Colonic mucosa (tissue), 4 donors: ENCODE results near the gene HNRNPR. TPM values are rescaled to one million over a fixed set of nuclear protein-coding genes. Genes with fewer than 3 reads are reported as not detected.
"Not testable (repeated sequence)": the region's sequence is repeated elsewhere in the genome, so short reads cannot be mapped to it uniquely, and the experiment has no call there.

Experiments
- DNase-seq: peaks from one replicate; pipeline ENCODE4 v3.0.0-alpha.2; 2020
- H3K27ac ChIP-seq: fragments of 200-600 bp; one replicate; pipeline ENCODE4 v1.8.0; 2021
- H3K27me3 ChIP-seq: fragments of 200-600 bp; one replicate; pipeline ENCODE4 v1.8.0; 2021
- H3K36me3 ChIP-seq: fragments of 200-600 bp; one replicate; pipeline ENCODE4 v1.8.0; 2021
- H3K4me1 ChIP-seq: fragments of 200-600 bp; one replicate; pipeline ENCODE4 v1.8.0; 2021; ENCODE audit warnings: mild to moderate bottlenecking
- H3K4me3 ChIP-seq: fragments of 200-600 bp; one replicate; pipeline ENCODE4 v1.8.0; 2021
- H3K9ac ChIP-seq, 2 donors: one replicate each; pipeline ENCODE4 v1.7.0; 2013; ENCODE audit warnings: control low read depth in 2 of 2, low read depth in 2 of 2, low read length in 2 of 2
- H3K9me3 ChIP-seq: fragments of 200-600 bp; one replicate; pipeline ENCODE4 v1.8.0; 2021
- intact Hi-C: fragments of 100-400 bp; cut with DNase I; formaldehyde crosslinking; loops from one replicate; pipeline ENCODE4 v1.14.1; 2022
- total RNA-seq, 2 donors: library from RNA; stranded (reverse); fragmentation: NEBNext Ultra II Directional in 1 of 2; extraction: Animal tissue kit (Norgen Biotek cat#: 25700) in 1 of 2; gene quantifications; one replicate each; pipeline ENCODE4 v1.2.1, GENCODE V29; 2021
- TF ChIP-seq, protein P1 (sequence below): fragments of 200-600 bp; IDR thresholded peaks from one replicate; pipeline ENCODE4 v1.8.0; 2022; ENCODE audit warnings: antibody characterized with exemption, mild to moderate bottlenecking
- donor health status: healthy.
- donor health status: DM: no; HTN: no; CAD: no.
- donor health status: DM: no; HTN: no; CAD: no.

HNRNPR gene
- total RNA-seq, 2 donors from 2014 or later = 103 to 165 TPM

DNA sequence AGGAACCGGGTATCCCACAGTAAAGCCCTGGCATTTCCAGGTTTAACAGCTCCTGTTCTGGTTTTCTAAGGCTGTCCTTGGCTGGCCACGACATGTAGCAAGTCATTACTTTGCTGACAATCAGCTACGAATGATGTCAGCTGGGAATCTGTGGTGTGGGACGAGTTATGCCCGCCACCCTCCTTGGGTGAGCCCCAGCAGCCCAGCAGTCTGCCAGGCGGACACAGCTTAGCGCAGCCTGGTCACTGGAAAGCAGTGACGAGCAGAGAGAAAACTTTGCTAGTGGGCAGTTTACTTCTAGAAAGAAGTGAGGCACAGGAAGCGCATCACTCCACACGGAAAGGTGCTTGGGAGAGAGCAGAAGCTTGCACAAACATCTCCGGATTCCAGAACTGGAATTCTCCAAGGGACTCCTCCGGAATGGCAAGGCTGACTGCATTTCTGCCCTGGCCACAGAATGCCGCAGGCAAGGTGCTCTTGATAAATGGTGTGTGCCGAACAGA, 41.1 kb upstream of the HNRNPR start:
- DNase-seq = no peak
- Histone ChIP-seq H3K36me3 (no peaks in the 10 kb centered on the region), H3K27me3 (no peaks in the 10 kb centered on the region), H3K4me1 (no peaks in the 10 kb centered on the region), H3K27ac (no peak overlapping the region), H3K9me3 (no peaks in the 10 kb centered on the region), H3K4me3 (no peak overlapping the region), H3K9ac (no peak overlapping the region)
- intact Hi-C loops = no loop called here
- TF ChIP-seq, protein P1, sequence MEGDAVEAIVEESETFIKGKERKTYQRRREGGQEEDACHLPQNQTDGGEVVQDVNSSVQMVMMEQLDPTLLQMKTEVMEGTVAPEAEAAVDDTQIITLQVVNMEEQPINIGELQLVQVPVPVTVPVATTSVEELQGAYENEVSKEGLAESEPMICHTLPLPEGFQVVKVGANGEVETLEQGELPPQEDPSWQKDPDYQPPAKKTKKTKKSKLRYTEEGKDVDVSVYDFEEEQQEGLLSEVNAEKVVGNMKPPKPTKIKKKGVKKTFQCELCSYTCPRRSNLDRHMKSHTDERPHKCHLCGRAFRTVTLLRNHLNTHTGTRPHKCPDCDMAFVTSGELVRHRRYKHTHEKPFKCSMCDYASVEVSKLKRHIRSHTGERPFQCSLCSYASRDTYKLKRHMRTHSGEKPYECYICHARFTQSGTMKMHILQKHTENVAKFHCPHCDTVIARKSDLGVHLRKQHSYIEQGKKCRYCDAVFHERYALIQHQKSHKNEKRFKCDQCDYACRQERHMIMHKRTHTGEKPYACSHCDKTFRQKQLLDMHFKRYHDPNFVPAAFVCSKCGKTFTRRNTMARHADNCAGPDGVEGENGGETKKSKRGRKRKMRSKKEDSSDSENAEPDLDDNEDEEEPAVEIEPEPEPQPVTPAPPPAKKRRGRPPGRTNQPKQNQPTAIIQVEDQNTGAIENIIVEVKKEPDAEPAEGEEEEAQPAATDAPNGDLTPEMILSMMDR = no peak

DNA sequence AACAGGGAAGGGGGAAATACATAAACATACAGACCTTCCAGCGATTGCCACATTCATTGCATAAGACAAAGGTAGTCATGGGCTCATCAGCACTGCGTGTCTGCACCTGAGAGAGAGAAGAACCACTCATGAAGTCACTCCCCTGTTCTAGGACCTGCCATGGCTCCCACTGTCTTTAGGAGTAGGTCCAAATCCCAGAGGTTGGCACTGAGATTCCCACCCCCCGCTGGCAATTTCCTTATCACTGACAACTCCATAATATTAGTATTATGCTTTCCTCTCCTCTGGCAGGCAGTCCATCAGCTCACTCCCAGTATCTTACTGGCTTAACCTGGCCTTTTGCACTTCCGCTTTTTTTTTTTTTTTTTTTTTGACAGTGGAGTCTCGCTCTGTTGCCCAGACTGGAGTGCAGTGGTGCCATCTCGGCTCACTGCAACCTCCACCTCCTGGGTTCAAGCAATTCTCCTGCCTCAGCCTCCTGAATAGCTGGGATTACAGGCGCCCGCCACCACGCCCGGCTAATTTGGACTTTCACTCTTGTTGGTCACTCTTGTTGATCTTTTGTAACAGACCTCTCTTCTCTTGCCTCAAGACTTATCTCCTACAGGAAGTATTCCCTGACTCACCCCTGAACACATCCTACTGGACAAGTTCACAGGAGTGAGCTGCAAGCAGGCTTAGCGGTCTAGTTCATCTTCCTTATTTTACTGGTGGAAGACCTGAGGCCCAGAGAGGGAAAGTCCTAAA, 40.4 kb upstream of the HNRNPR start:
- TF ChIP-seq, protein P1 = no peak
- H3K4me3 ChIP-seq = no peak overlapping the region
- no peaks in the 10 kb centered on the region for H3K27me3 ChIP-seq
- H3K4me1 ChIP-seq = no peaks in the 10 kb centered on the region
- H3K27ac ChIP-seq = peak overlapping the region; percentile 9
- H3K9ac ChIP-seq = no peak overlapping the region
- DNase-seq = no peak
- H3K9me3 ChIP-seq = no peaks in the 10 kb centered on the region
- intact Hi-C loops = no loop called here
- H3K36me3 ChIP-seq = no peaks in the 10 kb centered on the region

DNA sequence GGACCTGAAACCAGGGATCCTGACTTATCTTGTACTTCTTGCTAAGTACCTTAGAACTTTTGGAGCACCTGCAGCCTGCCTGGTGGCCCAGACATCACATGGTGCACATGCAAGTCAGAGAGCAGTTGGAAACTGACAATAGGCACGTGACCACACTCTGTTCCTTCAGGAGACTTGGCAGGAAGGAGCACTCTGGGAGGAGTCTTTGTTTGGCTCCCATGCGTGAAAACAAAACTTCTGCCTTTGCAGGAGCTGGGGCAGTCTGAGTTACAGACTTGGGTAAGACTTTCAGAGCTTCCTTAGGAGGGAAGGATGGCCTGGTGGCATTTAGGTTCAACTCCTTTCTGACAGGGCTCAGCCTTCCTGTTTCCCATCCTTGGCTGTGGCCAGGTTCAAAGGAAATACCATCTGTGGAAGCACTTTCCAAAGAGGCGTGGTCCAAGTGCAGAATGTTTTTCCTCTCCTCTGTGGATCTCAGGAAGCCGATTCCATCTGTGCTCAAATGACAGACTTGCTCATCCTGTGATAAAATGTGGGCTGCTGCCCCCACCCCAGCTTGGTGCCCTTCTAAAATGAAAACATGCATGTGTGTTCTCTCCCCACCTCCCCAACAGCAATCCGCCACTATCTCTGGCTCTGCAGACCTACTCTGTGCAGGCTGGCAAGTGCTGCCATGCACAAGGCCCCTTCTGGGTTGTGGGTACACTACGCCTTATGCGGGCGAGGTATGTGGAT, 39.7 kb upstream of the HNRNPR start:
- no peaks in the 10 kb centered on the region for H3K36me3 ChIP-seq
- intact Hi-C loops = no loop called here
- H3K4me1 ChIP-seq = no peaks in the 10 kb centered on the region
- H3K9me3 ChIP-seq = no peaks in the 10 kb centered on the region
- no peak overlapping the region for H3K4me3 ChIP-seq
- TF ChIP-seq, protein P1 = no peak
- no peak overlapping the region for H3K9ac ChIP-seq
- DNase-seq = no peak
- peak overlapping the region; percentile 9 for H3K27ac ChIP-seq
- H3K27me3 ChIP-seq = no peaks in the 10 kb centered on the region

- Histone ChIP-seq H3K27ac (no peak overlapping the region), H3K4me3 (no peak overlapping the region), H3K4me1 (no peaks in the 10 kb centered on the region), H3K27me3 (no peaks in the 10 kb centered on the region), H3K36me3 (no peaks in the 10 kb centered on the region), H3K9ac (no peak overlapping the region), H3K9me3 (no peaks in the 10 kb centered on the region)
- intact Hi-C loops = no loop called here
- DNase-seq = no peak
- TF ChIP-seq, protein P1 = no peak
Measured at GRCh38 chr1:23381233-23381885, 37.3 kb upstream of the HNRNPR start.

DNA sequence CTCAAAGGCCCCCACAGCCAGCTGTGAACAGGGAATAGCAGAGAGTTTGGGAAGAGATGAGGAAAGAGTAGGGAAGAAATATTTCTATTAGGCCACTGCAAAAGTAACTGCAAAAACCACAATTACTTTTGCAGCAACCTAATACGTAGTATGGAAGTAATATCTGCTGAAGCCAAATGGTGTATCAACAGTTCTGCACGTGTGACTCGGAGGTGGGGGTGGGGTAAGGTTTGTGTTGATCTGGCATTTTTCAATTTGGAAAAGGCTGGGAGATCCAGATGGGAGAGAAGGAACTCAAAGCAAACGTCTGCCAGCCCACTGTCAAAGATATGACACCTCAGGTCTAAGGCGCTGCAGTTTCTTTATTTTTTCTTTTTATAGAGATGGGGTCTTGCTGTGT, 36.6 kb upstream of the HNRNPR start:
- H3K27me3 ChIP-seq = no peaks in the 10 kb centered on the region
- H3K9ac ChIP-seq = no peak overlapping the region
- H3K9me3 ChIP-seq = no peaks in the 10 kb centered on the region
- no peak overlapping the region for H3K4me3 ChIP-seq
- intact Hi-C loops = no loop called here
- no peaks in the 10 kb centered on the region for H3K4me1 ChIP-seq
- H3K36me3 ChIP-seq = no peaks in the 10 kb centered on the region
- TF ChIP-seq, protein P1 = no peak
- H3K27ac ChIP-seq = no peak overlapping the region
- no peak for DNase-seq

DNA sequence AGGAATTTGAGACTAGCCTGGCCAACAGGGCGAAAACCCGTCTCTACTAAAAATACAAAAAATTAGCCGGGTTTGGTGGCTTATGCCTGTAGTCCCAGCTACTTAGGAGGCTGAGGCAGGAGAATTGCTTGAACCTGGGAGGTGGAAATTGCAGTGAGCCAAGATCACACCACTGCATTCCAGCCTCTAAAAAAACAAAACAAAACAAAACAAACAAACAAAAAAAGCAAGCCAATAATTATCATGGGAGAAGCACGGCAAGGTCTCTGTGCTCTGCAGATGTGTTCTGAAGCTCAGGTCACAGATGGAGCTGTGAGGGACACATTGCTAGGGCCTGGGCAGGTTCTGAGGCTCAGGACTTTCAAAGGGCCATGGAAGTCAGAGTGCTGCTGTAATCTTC, 36.2 kb upstream of the HNRNPR start:
- DNase-seq, H3K4me3 ChIP-seq, H3K9me3 ChIP-seq, H3K27ac ChIP-seq, H3K36me3 ChIP-seq, H3K9ac ChIP-seq, intact Hi-C loops, H3K4me1 ChIP-seq, H3K27me3 ChIP-seq: not testable (repeated sequence)
